Measurements from ENCODE around the gene KRTAP9-7.
"Not testable (repeated sequence)": the region's sequence is repeated elsewhere in the genome, so short reads cannot be mapped to it uniquely, and the experiment has no call there.

The KRTAP9-7 gene

GRCh38 chr17:41275648-41276190, at the start of gene KRTAP9-7:
TSS of gene KRTAP9-7 (plus strand) at chr17:41275698. CDS start at chr17:41275698, 0 bp downstream.
- CTCF ChIA-PET; DNase-seq (ENCODE audit: extremely low spot score); POLR2A ChIA-PET: not testable (repeated sequence)

- POLR2A ChIA-PET, result no interaction called here
- CTCF ChIA-PET, result no interaction called here
These were observed 49.4 kb upstream of the KRTAP9-7 start for GRCh38 chr17:41226051-41226450.

DNA sequence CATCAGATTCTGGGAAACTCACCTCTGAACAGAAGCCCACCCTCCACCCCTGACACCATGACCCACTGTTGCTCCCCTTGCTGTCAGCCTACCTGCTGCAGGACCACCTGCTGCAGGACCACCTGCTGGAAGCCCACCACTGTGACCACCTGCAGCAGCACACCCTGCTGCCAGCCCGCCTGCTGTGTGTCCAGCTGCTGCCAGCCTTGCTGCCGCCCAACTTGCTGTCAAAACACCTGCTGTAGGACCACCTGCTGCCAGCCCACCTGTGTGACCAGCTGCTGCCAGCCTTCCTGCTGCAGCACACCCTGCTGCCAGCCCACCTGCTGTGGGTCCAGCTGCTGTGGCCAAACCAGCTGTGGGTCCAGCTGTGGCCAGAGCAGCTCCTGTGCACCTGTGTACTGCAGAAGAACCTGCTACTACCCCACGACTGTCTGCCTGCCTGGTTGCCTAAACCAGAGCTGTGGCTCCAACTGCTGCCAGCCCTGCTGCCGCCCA, 48.9 kb upstream of the KRTAP9-7 start, which contains the start of gene KRTAP9-2:
TSS of gene KRTAP9-2 (plus strand) at position 51 of the 498 bp plus-strand sequence. CDS start at position 58, 7 bp downstream.
- POLR2A ChIA-PET; CTCF ChIA-PET; DNase-seq (ENCODE audit: extremely low spot score): not testable (repeated sequence)

More at GRCh38 chr17:41226051-41226450, 49.4 kb upstream of the KRTAP9-7 start:
- no peak for DNase-seq (ENCODE audit: extremely low spot score)
- TF ChIP-seq SUZ12 (IDR thresholded peaks at IDR 0.05) (no peak), TARDBP (IDR thresholded peaks at IDR 0.05) (no peak), HDGF (IDR thresholded peaks at IDR 0.05; ENCODE audit: borderline replicate concordance) (no peak), ARNT (IDR thresholded peaks at IDR 0.05) (no peak), FOXK2 (IDR thresholded peaks at IDR 0.05) (no peak), ZNF384 (IDR thresholded peaks at IDR 0.05) (no peak), BHLHE40 (IDR thresholded peaks at IDR 0.05; ENCODE audit: borderline replicate concordance) (no peak), PKNOX1 (IDR thresholded peaks at IDR 0.05) (no peak), L3MBTL2 (conservative IDR thresholded peaks at IDR 0.05) (no peak), FOXM1 (IDR thresholded peaks at IDR 0.05; ENCODE audit: borderline replicate concordance) (no peak), SP1 (IDR thresholded peaks at IDR 0.05) (no peak), NFRKB (IDR thresholded peaks at IDR 0.05) (no peak), CTBP1 (IDR thresholded peaks at IDR 0.05; ENCODE audit: borderline replicate concordance) (no peak), LEF1 (IDR thresholded peaks at IDR 0.05; ENCODE audit: borderline replicate concordance) (no peak)

GRCh38 chr17:41230094-41230493, 45.4 kb upstream of the KRTAP9-7 start:
- DNase-seq (ENCODE audit: extremely low spot score), result no peak
- TF ChIP-seq LEF1 (IDR thresholded peaks at IDR 0.05; ENCODE audit: borderline replicate concordance) (no peak), SP1 (IDR thresholded peaks at IDR 0.05) (no peak), FOXK2 (IDR thresholded peaks at IDR 0.05) (no peak), SUZ12 (IDR thresholded peaks at IDR 0.05) (no peak), ELF4 (IDR thresholded peaks at IDR 0.05) (no peak), L3MBTL2 (conservative IDR thresholded peaks at IDR 0.05) (no peak), NFRKB (IDR thresholded peaks at IDR 0.05) (no peak), FOXM1 (IDR thresholded peaks at IDR 0.05; ENCODE audit: borderline replicate concordance) (no peak), FOXA1 (IDR thresholded peaks at IDR 0.05) (no peak), ARNT (IDR thresholded peaks at IDR 0.05) (no peak), PKNOX1 (IDR thresholded peaks at IDR 0.05) (no peak), CTBP1 (IDR thresholded peaks at IDR 0.05; ENCODE audit: borderline replicate concordance) (no peak), BHLHE40 (IDR thresholded peaks at IDR 0.05; ENCODE audit: borderline replicate concordance) (no peak), HDGF (IDR thresholded peaks at IDR 0.05; ENCODE audit: borderline replicate concordance) (no peak), TARDBP (IDR thresholded peaks at IDR 0.05) (no peak), ZNF384 (IDR thresholded peaks at IDR 0.05) (no peak)
- POLR2A ChIA-PET, result no interaction called here
- CTCF ChIA-PET, result interaction anchor here (1.3 kb wide), 1 partner anchor 458 kb away, joined by 3 read pairs; the partner anchor contains the start of gene EIF1

DNA sequence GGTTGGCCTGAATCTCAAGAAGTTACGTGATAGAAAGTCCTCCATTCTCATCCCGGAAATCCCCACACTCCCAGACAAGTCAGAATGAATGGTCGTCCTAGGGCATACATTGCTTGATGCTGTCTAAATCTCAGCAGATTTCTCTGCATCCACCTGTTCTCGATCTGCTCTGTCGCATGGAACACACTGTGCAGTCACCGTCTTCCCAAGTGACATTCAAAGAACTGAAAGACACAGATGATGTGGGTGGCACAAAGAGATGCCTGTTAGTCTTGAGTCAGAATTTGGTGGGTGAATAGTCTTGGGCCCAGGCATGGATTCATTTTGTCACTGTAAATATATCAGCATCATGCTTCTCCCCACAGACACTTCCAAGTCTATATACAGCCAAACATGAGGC, 43.8 kb upstream of the KRTAP9-7 start:
- ChIA-PET CTCF (no interaction called here), POLR2A (no interaction called here)
- DNase-seq (ENCODE audit: extremely low spot score), result no peak
- TF ChIP-seq SP1 (IDR thresholded peaks at IDR 0.05) (no peak), CTBP1 (IDR thresholded peaks at IDR 0.05; ENCODE audit: borderline replicate concordance) (no peak), ZNF384 (IDR thresholded peaks at IDR 0.05) (no peak), SUZ12 (IDR thresholded peaks at IDR 0.05) (no peak), LEF1 (IDR thresholded peaks at IDR 0.05; ENCODE audit: borderline replicate concordance) (no peak), BHLHE40 (IDR thresholded peaks at IDR 0.05; ENCODE audit: borderline replicate concordance) (no peak), NFRKB (IDR thresholded peaks at IDR 0.05) (no peak), PKNOX1 (IDR thresholded peaks at IDR 0.05) (no peak), TARDBP (IDR thresholded peaks at IDR 0.05) (no peak), ELF4 (IDR thresholded peaks at IDR 0.05) (no peak), FOXA1 (IDR thresholded peaks at IDR 0.05) (no peak), FOXK2 (IDR thresholded peaks at IDR 0.05) (no peak), FOXM1 (IDR thresholded peaks at IDR 0.05; ENCODE audit: borderline replicate concordance) (no peak), HDGF (IDR thresholded peaks at IDR 0.05; ENCODE audit: borderline replicate concordance) (no peak), L3MBTL2 (conservative IDR thresholded peaks at IDR 0.05) (no peak), ARNT (IDR thresholded peaks at IDR 0.05) (no peak)

DNA sequence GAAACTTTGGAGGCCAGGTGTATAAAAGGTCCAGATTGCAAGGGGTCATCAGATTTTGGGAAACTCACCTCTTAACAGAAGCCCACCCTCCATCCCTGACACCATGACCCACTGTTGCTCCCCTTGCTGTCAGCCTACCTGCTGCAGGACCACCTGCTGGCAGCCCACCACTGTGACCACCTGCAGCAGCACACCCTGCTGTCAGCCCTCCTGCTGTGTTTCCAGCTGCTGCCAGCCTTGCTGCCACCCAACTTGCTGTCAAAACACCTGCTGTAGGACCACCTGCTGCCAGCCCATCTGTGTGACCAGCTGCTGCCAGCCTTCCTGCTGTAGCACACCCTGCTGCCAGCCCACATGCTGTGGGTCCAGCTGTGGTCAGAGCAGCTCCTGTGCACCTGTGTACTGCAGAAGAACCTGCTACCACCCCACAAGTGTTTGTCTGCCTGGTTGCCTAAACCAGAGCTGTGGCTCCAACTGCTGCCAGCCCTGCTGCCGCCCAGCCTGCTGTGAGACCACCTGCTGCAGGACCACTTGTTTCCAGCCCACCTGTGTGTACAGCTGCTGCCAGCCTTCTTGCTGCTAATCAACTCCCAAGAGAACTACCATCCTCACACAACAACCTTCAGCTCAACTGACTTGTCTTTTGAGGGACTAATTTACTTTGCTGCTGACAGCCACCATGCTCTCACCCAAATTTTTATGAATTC, 42.9 kb upstream of the KRTAP9-7 start, which contains the start of gene KRTAP9-3:
TSS of gene KRTAP9-3 (plus strand) at position 51 of the 707 bp plus-strand sequence. CDS start at position 104, 53 bp downstream.
- DNase-seq (ENCODE audit: extremely low spot score); POLR2A ChIA-PET: not testable (repeated sequence)
- CTCF ChIA-PET, result interaction anchor here (1.0 kb wide), 1 partner anchor 316 kb away, joined by 4 read pairs; no protein-coding TSS in a partner anchor

DNA sequence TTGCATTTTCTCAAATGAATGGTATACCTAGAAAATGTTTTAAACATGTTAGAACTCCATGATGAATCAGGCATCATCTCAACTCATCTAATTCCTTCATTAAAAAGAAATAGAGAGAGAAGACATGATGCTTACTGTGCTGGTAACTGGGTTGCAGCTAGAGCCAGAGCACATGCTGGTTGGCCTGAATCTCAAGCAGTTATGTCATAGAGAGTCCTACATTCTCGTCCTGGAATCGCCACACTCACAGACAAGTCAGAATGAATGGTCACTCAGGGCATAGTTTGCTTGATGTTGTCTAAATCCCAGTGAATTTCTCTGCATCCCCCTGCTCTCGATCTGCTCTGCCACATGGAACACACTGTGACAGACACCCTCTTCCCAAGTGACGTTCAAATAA, 38.4 kb upstream of the KRTAP9-7 start:
- DNase-seq (ENCODE audit: extremely low spot score); POLR2A ChIA-PET; CTCF ChIA-PET: not testable (repeated sequence)

- DNase-seq (ENCODE audit: extremely low spot score); POLR2A ChIA-PET: not testable (repeated sequence)
- CTCF ChIA-PET, result interaction anchor here (0.6 kb wide), 1 partner anchor 350 kb away, joined by 4 read pairs; no protein-coding TSS in a partner anchor
These were observed 37.5 kb upstream of the KRTAP9-7 start, which contains the start of gene KRTAP9-8 for GRCh38 chr17:41237949-41238437. TSS of gene KRTAP9-8 (plus strand) at chr17:41237999. CDS start at chr17:41238052, 53 bp downstream.

GRCh38 chr17:41246995-41247787, 28.3 kb upstream of the KRTAP9-7 start:
- CTCF ChIA-PET; DNase-seq (ENCODE audit: extremely low spot score); POLR2A ChIA-PET: not testable (repeated sequence)
